Esophagus squamous epithelium (tissue), 4 donors: ENCODE results near the gene TLDC2.

ENCODE experiments used
- POLR2A ChIP-seq, 4 donors: fragments of 450-650 bp; IDR thresholded peaks; one replicate each; pipeline ENCODE4 v1.6.1; 2017; ENCODE audit warnings: antibody characterized with exemption in 4 of 4, mild to moderate bottlenecking in 4 of 4, moderate library complexity in 3 of 4
- TF ChIP-seq, protein P1 (sequence below), 6 experiments: fragments of 450-650 bp in 4 of 6; fragments of 200-600 bp in 2 of 6; sonication (generic) in 2 of 6; IDR thresholded peaks; one replicate each; pipeline ENCODE4 v1.5.1; 2016 to 2019; ENCODE audit warnings: antibody characterized with exemption in 6 of 6, mild to moderate bottlenecking in 4 of 6, moderate library complexity in 4 of 6

DNA sequence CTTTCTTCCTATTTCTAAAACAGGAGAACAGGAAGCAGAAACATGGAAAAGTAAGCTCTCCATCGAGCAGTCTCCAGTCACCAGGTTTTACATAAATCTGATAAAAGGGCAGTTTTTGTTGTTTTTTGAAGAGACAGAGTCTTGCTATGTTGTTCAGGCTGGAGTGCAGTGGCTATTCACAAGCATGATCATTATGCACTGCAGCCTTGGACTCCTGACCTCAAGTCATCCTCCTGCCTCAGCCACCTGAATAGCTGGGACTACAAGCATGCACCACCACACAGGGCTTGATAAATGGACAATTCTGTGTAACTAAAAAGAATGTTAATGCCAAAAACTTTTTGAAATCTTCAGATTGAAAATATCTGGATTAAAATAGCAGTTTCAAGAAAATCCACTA is 51.8 kb downstream of the TLDC2 start:
- TF ChIP-seq, protein P1, sequence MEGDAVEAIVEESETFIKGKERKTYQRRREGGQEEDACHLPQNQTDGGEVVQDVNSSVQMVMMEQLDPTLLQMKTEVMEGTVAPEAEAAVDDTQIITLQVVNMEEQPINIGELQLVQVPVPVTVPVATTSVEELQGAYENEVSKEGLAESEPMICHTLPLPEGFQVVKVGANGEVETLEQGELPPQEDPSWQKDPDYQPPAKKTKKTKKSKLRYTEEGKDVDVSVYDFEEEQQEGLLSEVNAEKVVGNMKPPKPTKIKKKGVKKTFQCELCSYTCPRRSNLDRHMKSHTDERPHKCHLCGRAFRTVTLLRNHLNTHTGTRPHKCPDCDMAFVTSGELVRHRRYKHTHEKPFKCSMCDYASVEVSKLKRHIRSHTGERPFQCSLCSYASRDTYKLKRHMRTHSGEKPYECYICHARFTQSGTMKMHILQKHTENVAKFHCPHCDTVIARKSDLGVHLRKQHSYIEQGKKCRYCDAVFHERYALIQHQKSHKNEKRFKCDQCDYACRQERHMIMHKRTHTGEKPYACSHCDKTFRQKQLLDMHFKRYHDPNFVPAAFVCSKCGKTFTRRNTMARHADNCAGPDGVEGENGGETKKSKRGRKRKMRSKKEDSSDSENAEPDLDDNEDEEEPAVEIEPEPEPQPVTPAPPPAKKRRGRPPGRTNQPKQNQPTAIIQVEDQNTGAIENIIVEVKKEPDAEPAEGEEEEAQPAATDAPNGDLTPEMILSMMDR (IDR thresholded peaks at IDR 0.05): no peak
- no peak for TF ChIP-seq POLR2A (IDR thresholded peaks at IDR 0.05)
